Measurements from ENCODE around the gene PLCB1.
"Not testable (repeated sequence)": the region's sequence is repeated elsewhere in the genome, so short reads cannot be mapped to it uniquely, and the experiment has no call there.

DNA sequence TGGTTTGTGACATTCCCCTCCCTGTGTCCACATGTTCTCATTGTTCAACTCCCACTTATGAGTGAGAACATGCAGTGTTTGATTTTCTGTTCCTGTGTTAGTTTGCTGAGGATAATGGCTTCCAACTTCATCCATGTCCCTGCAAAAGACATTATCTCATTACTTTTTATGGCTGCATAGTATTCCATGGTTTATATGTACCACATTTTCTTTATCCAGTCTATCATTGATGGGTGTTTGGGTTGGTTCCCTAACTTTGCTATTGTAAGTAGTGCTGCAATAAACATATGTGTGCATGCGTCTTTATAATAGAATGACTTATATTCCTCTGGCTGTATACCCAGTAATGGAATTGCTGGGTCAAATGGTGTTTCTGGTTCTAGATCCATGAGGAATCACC lies 247.1 kb downstream of the PLCB1 start:
- TF ChIP-seq, protein P1, sequence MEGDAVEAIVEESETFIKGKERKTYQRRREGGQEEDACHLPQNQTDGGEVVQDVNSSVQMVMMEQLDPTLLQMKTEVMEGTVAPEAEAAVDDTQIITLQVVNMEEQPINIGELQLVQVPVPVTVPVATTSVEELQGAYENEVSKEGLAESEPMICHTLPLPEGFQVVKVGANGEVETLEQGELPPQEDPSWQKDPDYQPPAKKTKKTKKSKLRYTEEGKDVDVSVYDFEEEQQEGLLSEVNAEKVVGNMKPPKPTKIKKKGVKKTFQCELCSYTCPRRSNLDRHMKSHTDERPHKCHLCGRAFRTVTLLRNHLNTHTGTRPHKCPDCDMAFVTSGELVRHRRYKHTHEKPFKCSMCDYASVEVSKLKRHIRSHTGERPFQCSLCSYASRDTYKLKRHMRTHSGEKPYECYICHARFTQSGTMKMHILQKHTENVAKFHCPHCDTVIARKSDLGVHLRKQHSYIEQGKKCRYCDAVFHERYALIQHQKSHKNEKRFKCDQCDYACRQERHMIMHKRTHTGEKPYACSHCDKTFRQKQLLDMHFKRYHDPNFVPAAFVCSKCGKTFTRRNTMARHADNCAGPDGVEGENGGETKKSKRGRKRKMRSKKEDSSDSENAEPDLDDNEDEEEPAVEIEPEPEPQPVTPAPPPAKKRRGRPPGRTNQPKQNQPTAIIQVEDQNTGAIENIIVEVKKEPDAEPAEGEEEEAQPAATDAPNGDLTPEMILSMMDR (conservative IDR thresholded peaks at IDR 0.05) = not testable (repeated sequence)
- TF ChIP-seq ZFX (IDR thresholded peaks at IDR 0.05) = not testable (repeated sequence)
